Mucosa of descending colon (tissue), 3 donors: ENCODE measurements around the gene EPHA8. TPM values are rescaled to one million over a fixed set of nuclear protein-coding genes. Genes with fewer than 3 reads are reported as not detected.

Experiments
- ATAC-seq: fragments of 200-7000 bp; cut with Tn5 transposase; one replicate; pipeline ENCODE4 v1.9.1; 2020; ENCODE audit warnings: mild to moderate bottlenecking, moderate library complexity
- DNase-seq, 3 donors: peaks; one replicate each; pipeline ENCODE4 v3.0.0-alpha.2; 2020
- H3K36me3 ChIP-seq: fragments of 200-600 bp; one replicate; pipeline ENCODE4 v1.8.0; 2021; ENCODE audit warnings: low read depth, mild to moderate bottlenecking
- H3K4me1 ChIP-seq: fragments of 200-600 bp; one replicate; pipeline ENCODE4 v1.8.0; 2021; ENCODE audit warnings: low read depth, mild to moderate bottlenecking
- H3K4me3 ChIP-seq: fragments of 200-600 bp; one replicate; pipeline ENCODE4 v1.8.0; 2021; ENCODE audit warnings: mild to moderate bottlenecking
- H3K9me3 ChIP-seq: fragments of 200-600 bp; one replicate; pipeline ENCODE4 v1.8.0; 2021; ENCODE audit warnings: mild to moderate bottlenecking
- intact Hi-C, 2 donors: fragments of 100-400 bp; cut with DNase I in 1 of 2; cut with micrococcal nuclease in 1 of 2; formaldehyde crosslinking; loops; one replicate each; pipeline versions ENCODE4 v1.11.0 to v1.11.1; 2022; cut with DNase I, micrococcal nuclease
- total RNA-seq, 3 donors: library from RNA; stranded (reverse); fragmentation: NEBNext Ultra II Directional in 2 of 3; extraction: Animal tissue kit (Norgen Biotek cat#: 25700) in 2 of 3; gene quantifications; one replicate each; pipeline versions ENCODE4 v1.2.1 to v1.2.4, GENCODE V29; 2021 to 2023
- TF ChIP-seq, protein P1 (sequence below): fragments of 200-600 bp; IDR thresholded peaks from one replicate; pipeline ENCODE4 v1.8.0; 2022; ENCODE audit warnings: antibody characterized with exemption, mild to moderate bottlenecking
- donor health status: DM: no; HTN: no; CAD: no; lungs with moderate emphysema.
- donor health status: DM: no; HTN: no; CAD: no.
- donor health status: DM: no; HTN: yes; CAD: no.

EPHA8 gene
- total RNA-seq, 3 donors from 2014 or later = not detected

DNA sequence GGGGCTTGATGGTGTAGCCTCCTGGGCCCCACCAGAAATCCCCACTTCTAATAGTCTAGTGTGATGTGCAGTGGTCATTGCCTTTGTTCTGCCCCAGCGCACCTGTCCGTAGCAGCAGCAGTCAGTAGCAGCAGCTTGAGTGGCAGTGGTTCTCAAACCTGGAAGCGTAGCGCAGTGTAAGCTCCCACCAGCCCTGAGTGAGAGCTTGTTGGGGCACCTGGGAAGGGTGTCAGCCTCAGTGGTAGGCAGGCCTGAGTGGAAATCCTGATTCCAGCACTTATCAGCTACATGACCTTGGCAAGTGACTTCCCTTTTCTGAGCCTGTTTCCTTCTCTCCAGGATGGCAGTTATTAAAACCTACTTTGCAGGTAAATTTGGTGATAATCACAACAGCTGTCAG is 41.6 kb upstream of the EPHA8 start:
- Histone ChIP-seq H3K9me3 (no peaks in the 10 kb centered on the region), H3K4me1 (no peaks in the 10 kb centered on the region), H3K36me3 (peaks cover 2% of the 10 kb centered on the region), H3K4me3 (no peak overlapping the region)
- no peak for DNase-seq
- TF ChIP-seq, protein P1, sequence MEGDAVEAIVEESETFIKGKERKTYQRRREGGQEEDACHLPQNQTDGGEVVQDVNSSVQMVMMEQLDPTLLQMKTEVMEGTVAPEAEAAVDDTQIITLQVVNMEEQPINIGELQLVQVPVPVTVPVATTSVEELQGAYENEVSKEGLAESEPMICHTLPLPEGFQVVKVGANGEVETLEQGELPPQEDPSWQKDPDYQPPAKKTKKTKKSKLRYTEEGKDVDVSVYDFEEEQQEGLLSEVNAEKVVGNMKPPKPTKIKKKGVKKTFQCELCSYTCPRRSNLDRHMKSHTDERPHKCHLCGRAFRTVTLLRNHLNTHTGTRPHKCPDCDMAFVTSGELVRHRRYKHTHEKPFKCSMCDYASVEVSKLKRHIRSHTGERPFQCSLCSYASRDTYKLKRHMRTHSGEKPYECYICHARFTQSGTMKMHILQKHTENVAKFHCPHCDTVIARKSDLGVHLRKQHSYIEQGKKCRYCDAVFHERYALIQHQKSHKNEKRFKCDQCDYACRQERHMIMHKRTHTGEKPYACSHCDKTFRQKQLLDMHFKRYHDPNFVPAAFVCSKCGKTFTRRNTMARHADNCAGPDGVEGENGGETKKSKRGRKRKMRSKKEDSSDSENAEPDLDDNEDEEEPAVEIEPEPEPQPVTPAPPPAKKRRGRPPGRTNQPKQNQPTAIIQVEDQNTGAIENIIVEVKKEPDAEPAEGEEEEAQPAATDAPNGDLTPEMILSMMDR = no peak
- no peak for ATAC-seq
- intact Hi-C loops = no loop called here

DNA sequence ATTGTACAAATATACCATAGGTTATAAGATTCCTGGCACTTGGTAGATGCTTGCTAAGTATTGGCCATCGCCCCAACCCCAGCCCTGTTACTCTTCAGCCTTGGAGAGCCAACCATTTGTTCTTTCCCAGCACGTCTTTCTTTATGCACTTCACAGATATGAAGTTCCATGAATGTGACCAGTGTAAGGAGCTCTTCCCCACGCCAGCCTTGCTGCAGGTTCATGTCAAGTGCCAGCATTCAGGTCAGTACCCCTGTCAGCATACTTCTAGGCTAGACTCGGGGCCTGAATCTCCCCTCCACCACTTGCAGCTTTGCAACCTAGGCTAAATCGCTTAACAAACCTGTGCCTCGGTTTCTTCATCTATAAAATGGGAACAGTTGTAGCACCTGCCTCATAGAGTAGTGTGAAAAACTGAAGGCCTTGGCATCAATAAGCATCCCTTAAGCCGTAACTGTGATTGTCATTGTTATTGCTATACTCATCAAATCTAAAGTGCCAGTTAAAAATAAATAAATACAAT is 41.0 kb upstream of the EPHA8 start:
- ATAC-seq = no peak
- Histone ChIP-seq H3K4me3 (no peak overlapping the region), H3K9me3 (no peaks in the 10 kb centered on the region), H3K4me1 (no peaks in the 10 kb centered on the region), H3K36me3 (peaks cover 2% of the 10 kb centered on the region)
- DNase-seq = no peak
- TF ChIP-seq, protein P1 = no peak
- intact Hi-C loops = no loop called here

DNA sequence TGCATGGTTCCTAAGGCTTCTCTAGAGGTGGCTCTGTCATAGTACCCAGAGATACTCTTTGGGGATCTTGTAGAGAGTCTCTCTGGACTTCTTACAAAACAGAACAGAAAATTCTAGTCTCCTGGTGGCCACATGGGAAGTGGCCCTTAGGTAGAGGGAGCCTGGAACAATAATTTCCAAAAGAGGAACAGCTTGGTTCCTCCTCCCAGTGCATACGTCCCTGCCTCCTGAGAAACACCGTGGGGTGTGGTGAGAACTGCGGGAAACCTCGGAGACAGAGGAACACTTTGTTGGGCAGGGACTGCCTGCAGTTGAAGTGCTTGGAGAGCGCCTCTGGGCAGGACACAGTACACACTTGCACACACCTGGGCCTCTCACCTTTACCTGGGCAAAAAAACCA is 38.8 kb upstream of the EPHA8 start:
- ATAC-seq (no peak), DNase-seq (no peak)
- Histone ChIP-seq H3K36me3 (no peaks in the 10 kb centered on the region), H3K4me3 (no peak overlapping the region), H3K4me1 (no peaks in the 10 kb centered on the region), H3K9me3 (no peaks in the 10 kb centered on the region)
- TF ChIP-seq, protein P1 = no peak
- intact Hi-C loops = no loop called here

DNA sequence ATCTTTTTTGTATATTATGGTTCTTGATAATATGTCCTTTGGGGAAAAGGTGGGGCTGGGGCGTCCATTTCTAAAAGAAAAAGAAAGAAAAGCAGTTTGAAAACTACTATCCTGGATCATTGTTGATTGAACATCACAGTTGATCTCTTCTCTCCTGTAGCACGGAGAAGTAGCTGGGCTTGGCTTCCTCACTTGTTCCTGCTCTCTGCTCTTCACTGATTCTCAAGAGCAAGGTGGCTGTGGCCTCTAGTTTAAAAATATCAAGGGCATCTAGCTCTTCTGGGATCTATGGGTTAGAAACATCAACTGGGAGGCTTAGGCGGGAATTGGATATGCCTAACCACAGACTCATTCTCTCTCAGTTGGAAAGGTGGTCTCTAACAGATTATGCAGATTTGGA is 38.1 kb upstream of the EPHA8 start:
- no peak for ATAC-seq
- Histone ChIP-seq H3K36me3 (no peaks in the 10 kb centered on the region), H3K9me3 (no peaks in the 10 kb centered on the region), H3K4me1 (no peaks in the 10 kb centered on the region), H3K4me3 (no peak overlapping the region)
- intact Hi-C loops = no loop called here
- no peak for DNase-seq
- TF ChIP-seq, protein P1 = no peak

DNA sequence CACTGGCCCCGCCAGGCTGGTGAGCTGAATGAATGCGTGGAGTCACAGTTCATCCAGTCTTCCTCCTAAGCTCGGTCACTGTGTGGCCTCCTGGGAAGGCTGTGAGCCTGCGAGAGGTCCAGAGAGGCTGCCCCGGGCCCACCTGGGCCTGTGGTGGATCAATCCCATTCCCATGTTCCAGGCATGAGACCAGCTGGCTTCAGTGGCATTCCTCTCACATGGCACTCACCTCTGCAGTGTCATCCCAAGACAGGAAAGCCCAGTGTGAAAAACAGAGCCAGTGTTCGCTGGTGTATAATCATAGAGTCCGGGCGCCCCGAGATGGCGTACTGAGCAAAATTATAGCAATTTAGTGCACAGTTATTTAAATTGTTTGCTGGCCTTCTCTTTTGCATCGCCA is 37.6 kb upstream of the EPHA8 start:
- no peaks in the 10 kb centered on the region for H3K9me3 ChIP-seq
- intact Hi-C loops = no loop called here
- no peak overlapping the region for H3K4me3 ChIP-seq
- no peaks in the 10 kb centered on the region for H3K4me1 ChIP-seq
- DNase-seq (no peak), ATAC-seq (no peak)
- H3K36me3 ChIP-seq = no peaks in the 10 kb centered on the region
- TF ChIP-seq, protein P1 = no peak

DNA sequence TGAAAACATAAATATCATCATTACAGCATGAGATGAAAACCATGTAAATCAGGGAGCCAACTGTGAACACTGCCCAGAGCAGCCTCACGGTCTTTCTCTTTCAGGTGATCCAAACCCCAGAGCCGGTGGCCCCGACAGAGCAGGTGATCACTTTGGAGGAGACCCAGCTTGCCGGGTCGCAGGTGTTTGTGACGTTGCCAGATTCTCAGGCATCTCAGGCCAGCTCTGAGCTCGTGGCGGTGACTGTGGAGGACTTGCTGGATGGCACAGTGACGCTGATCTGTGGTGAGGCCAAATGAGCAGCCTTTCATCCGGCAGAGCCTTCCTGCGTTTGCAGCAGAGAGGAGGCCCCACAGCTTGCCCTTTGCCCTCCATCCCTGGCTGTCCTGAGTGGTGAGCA is 37.2 kb upstream of the EPHA8 start:
- Histone ChIP-seq H3K9me3 (no peaks in the 10 kb centered on the region), H3K4me3 (no peak overlapping the region), H3K4me1 (no peaks in the 10 kb centered on the region), H3K36me3 (no peaks in the 10 kb centered on the region)
- intact Hi-C loops = no loop called here
- TF ChIP-seq, protein P1 = no peak
- ATAC-seq (no peak), DNase-seq (no peak)
